Fibroblast of villous mesenchyme (primary cell): Measurements from ENCODE around the gene NAT10. TPM values are rescaled to one million over a fixed set of nuclear protein-coding genes. Genes with fewer than 3 reads are reported as not detected.
A peak's percentile ranks its signal among the peaks of the same experiment; 100 is the strongest.

Experiments
- DNase-seq: peaks from one replicate; pipeline ENCODE4 v3.0.0-alpha.2; 2010; ENCODE audit warnings: low read depth
- H3K4me3 ChIP-seq: 2 replicates; pipeline ENCODE4 v1.5.1; 2011; ENCODE audit warnings: low read depth, mild to moderate bottlenecking, low read length
- total RNA-seq: library from RNA; depleted of rRNA; stranded (reverse); fragments of >200 nt; gene quantifications from 2 replicates; pipeline ENCODE4 v1.2.3, GENCODE V29; 2012
- TF ChIP-seq, protein P1 (sequence below): IDR thresholded peaks from 2 replicates; pipeline ENCODE4 v1.5.1; 2012; ENCODE audit warnings: low read depth, mild to moderate bottlenecking, low read length; ENCODE audit not compliant: insufficient read depth

Gene NAT10
- total RNA-seq, 1 donor, result 35.4 TPM

DNA sequence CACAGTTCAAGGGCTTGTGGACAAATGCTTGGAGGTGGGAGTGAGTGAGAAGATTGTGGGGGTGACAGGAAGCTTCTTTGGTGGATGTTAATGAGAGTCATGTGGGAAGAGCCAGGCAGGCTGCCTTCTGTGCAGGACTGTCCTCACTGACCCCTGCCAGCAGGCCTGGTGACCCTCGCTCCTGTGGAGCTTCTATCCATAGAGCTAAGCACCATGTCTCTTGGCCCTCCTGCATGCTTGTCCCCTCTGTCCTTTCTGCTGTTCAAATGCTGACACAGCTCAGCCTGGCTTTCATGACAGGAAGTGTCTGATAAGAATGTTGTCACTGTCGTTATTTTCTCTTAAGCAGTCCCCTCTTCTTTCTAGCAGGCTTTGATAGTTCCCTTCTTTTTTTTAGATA lies 37.6 kb downstream of the NAT10 start:
- H3K4me3 ChIP-seq, result no peak overlapping the region
- TF ChIP-seq, protein P1, sequence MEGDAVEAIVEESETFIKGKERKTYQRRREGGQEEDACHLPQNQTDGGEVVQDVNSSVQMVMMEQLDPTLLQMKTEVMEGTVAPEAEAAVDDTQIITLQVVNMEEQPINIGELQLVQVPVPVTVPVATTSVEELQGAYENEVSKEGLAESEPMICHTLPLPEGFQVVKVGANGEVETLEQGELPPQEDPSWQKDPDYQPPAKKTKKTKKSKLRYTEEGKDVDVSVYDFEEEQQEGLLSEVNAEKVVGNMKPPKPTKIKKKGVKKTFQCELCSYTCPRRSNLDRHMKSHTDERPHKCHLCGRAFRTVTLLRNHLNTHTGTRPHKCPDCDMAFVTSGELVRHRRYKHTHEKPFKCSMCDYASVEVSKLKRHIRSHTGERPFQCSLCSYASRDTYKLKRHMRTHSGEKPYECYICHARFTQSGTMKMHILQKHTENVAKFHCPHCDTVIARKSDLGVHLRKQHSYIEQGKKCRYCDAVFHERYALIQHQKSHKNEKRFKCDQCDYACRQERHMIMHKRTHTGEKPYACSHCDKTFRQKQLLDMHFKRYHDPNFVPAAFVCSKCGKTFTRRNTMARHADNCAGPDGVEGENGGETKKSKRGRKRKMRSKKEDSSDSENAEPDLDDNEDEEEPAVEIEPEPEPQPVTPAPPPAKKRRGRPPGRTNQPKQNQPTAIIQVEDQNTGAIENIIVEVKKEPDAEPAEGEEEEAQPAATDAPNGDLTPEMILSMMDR, result no peak
- no peak for DNase-seq

DNA sequence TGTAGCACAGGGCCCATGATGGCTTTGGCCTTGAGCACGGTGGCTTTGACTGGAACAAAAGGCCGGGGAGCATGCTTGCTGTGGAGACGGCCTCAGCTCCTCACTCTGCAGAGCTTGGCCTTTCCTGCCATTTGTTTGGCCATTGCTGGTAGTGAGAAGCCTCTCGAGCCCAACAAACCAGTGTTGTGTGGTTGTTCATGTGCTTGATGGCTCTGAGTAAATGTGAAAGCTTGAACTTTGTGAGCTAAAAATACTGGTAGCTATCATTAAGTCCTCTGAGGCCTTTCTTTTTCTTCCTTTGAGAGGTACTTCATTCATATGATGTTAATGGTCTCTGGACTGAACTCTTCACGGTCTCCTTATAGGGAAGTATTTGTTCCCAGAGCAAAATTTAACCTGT lies 39.6 kb downstream of the NAT10 start:
- TF ChIP-seq, protein P1, result no peak
- DNase-seq, result no peak
- H3K4me3 ChIP-seq, result no peak overlapping the region

DNA sequence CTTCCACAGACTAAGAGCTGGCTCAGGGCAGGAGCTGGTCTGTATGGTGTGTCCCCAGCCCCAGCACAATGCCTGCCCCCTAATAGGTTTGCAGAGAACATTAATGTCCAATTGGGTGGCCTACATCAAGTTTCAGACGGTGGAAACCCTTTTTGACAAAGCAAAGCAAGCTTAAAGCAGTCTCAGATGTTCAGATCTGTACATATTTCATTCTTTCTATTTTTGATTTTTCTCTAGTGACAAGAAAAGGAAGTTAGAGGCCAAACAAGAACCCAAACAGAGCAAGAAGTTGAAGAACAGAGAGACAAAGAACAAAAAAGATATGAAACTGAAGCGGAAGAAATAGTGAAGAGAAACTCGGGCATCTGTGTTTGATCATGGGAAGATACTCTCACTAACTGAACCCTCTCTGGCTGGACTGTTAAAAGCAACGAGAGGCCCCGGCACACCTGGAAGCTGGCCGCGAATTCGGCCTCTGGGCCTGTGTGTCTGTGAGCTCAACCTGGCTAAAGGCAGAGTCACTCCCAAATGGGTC lies 40.5 kb downstream of the NAT10 start:
- DNase-seq, result no peak
- TF ChIP-seq, protein P1, result no peak
- no peak overlapping the region for H3K4me3 ChIP-seq

DNA sequence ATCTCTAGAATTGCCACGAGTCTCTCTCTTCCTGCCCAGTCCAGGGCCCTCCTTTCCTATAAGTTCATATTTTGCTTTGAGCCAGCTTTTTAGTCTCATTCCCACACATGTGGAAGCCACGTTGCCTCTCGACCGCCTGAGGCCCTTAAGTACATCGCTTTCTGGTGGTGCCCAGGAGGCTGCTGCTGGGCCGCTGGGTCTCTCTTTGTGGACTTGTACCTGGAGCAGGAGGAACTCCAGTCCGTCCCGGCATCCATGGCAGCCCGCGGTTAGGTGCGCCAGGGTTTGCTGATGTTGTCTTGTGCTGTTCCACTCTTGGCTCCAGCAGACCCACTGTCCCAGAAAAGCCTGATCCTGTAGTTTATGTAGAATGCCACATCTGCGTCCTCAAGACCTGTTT lies 41.0 kb downstream of the NAT10 start:
- DNase-seq, result no peak
- no peak overlapping the region for H3K4me3 ChIP-seq
- TF ChIP-seq, protein P1, result no peak

DNA sequence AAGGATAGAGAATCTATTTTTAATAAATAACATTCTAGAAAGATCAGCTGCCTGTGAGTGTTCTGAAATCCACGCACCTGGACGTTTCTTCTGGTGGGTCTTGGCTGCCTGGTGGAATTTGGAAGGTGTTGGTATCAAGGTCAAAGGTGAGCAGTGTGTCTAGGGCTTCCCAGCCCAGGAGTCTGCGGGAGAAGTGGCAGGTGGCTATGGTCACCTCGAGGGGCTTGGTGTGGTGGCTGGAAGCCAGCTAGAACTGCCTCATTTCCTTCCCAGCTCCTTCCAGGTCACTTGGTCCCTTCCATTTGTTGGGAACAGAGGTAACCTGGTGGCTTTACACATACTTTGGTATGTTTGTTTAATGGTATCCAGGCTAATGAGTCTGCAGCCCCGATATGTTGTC lies 41.4 kb downstream of the NAT10 start:
- no peak overlapping the region for H3K4me3 ChIP-seq
- DNase-seq, result no peak
- TF ChIP-seq, protein P1, result no peak

DNA sequence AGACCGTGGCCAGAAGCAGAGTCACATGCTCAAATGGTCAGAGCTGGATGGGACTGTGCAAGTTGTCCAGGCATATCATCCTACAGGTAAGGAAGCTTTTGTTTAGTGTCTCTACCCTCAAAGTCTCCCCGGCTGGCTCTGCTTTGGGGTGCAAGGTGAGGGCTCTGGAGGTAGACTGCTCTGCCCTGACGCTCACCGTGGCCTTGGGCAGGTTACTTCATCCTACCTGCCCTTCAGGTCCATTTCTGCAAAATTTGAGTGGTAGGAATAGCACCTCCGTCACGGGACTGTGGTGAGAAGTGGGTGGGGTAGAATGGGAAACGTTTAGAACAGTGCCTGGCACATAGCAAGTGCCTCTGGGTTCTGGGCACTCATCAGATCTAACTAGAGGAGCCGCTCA lies 42.2 kb downstream of the NAT10 start:
- no peak overlapping the region for H3K4me3 ChIP-seq
- TF ChIP-seq, protein P1, result no peak
- no peak for DNase-seq

DNA sequence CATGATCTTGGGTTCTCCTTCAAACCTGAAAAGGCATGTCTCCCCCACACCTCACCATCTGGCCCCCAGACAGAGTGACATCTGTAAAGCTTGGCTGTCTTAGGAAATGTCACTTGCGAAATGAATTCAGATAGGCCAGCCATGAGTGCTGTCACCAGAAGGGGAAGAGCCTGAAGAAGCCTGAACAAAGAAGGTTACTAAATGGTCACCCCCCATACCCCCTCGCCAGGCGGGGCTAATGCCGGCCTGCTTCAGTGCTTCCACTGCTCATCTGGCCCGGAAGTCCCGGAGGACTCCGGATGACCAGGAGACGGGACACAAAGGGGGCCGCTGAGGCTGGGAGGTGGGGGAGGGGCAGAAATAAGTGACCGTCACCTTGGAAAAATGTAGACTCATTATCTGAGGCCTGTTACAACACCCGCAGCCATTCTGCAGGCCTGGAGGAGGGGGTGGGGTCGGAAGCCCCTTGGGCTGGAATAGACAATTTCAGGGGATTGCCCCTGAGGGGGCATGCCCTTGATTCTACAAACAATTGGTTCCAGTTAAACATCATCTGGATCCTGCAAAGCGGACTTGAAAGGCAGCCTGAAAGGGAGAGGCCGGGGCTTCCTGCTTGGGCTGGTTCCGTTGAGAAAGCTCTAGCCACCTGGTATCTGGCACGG lies 43.2 kb downstream of the NAT10 start:
- peak; percentile 12 for DNase-seq
- TF ChIP-seq, protein P1, result no peak
- no peak overlapping the region for H3K4me3 ChIP-seq
